ENCODE measurements around the gene CCDC106.
A peak's percentile ranks its signal among the peaks of the same experiment; 100 is the strongest.

The CCDC106 gene

DNA sequence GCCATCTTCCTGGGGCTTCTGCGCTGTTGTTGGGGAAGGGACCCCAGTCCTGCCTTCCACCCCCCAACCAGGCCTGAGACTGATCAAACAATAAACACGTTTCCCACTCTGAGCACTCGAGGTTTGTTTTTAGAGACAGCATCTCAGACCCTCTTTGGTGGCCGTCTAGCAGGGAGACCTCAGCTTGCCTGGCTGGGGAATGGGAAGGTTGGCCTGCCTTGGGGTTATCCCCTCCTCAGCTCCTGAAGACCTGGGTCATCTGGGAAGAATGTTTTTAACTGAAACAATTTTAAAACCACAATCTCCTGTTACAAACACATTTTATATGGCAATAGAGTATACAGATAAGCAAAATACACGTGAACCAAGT lies 2.5 kb upstream of the CCDC106 start (continued):
- no peak for TF ChIP-seq REPIN1 (tag by site-specific recombination; IDR thresholded peaks at IDR 0.05; ENCODE audit: low read depth)

- Histone ChIP-seq H3K4me1 (ENCODE audit: control insufficient read depth, insufficient read depth, low read length) (peaks cover 21% of the 10 kb centered on the region), H3K4me3 (ENCODE audit: low read depth, low read length) (peak overlapping the region; percentile 96), H3K9me3 (ENCODE audit: control insufficient read depth, insufficient read depth, low read depth, low read length) (no peaks in the 10 kb centered on the region), H3K36me3 (ENCODE audit: control insufficient read depth in 2 of 2, insufficient read depth in 1 of 2, low read length in 2 of 2) (peaks cover 12 to 40% of the 10 kb centered on the region in 2 experiments; a peak in 2 of 3 replicates), H3K27ac (ENCODE audit: extremely low read depth, low read depth, low read length) (peak overlapping the region; percentile 93)
- ChIA-PET POLR2A (interaction anchor here (0.5 to 3.3 kb wide), 14 partner anchors 7 to 485 kb away, joined by 3 to 16 read pairs (median 6); partner anchors contain the start of genes FIZ1, PPP6R1, U2AF2 and UBE2S), CTCF (interaction anchor here (0.5 to 3.0 kb wide), 12 partner anchors 8 to 186 kb away, joined by 3 to 37 read pairs (median 4); partner anchors contain the start of gene ISOC2)
- TF ChIP-seq ZBTB44 (tag by site-specific recombination; IDR thresholded peaks at IDR 0.05) (no peak), ZNF366 (tag by site-specific recombination; conservative IDR thresholded peaks at IDR 0.05) (0 out of 2 replicates have a peak, but pooled peaks have one; percentile 20), ZNF341 (tag by site-specific recombination; IDR thresholded peaks at IDR 0.05; ENCODE audit: low read depth) (peak; percentile 84), PRDM10 (tag by site-specific recombination; IDR thresholded peaks at IDR 0.05) (peak; percentile 81), ZNF211 (tag by site-specific recombination; IDR thresholded peaks at IDR 0.05; ENCODE audit: low read depth) (no peak), ZBTB17 (tag by site-specific recombination; IDR thresholded peaks at IDR 0.05) (peak; percentile 48; the same call in 1 of the 2 replicates), AEBP2 (tag by site-specific recombination; IDR thresholded peaks at IDR 0.05; ENCODE audit: borderline replicate concordance) (no peak)
Measured at GRCh38 chr19:55646889-55647731, 902 bp upstream of the CCDC106 start.

- H3K9me3 ChIP-seq (ENCODE audit: control insufficient read depth, insufficient read depth, low read depth, low read length), result no peaks in the 10 kb centered on the region
- POLR2A ChIA-PET, result interaction anchor here (1.5 kb wide), 1 partner anchor 23 kb away, joined by 3 read pairs; no protein-coding TSS in a partner anchor
- CTCF ChIA-PET, result interaction anchor here (0.7 to 2.1 kb wide), 7 partner anchors 10 to 1221 kb away, joined by 3 to 7 read pairs (median 4); partner anchors contain the start of gene ZNF784
- H3K27ac ChIP-seq (ENCODE audit: extremely low read depth, low read depth, low read length), result peak overlapping the region; percentile 93
- peaks cover 12% of the 10 kb centered on the region for H3K4me1 ChIP-seq (ENCODE audit: control insufficient read depth, insufficient read depth, low read length)
- H3K36me3 ChIP-seq (ENCODE audit: control insufficient read depth in 2 of 2, insufficient read depth in 1 of 2, low read length in 2 of 2), result peaks cover 12 to 45% of the 10 kb centered on the region in 2 experiments; a peak in 2 of 3 replicates
- H3K4me3 ChIP-seq (ENCODE audit: low read depth, low read length), result peak overlapping the region; percentile 96
- TF ChIP-seq, protein P1, sequence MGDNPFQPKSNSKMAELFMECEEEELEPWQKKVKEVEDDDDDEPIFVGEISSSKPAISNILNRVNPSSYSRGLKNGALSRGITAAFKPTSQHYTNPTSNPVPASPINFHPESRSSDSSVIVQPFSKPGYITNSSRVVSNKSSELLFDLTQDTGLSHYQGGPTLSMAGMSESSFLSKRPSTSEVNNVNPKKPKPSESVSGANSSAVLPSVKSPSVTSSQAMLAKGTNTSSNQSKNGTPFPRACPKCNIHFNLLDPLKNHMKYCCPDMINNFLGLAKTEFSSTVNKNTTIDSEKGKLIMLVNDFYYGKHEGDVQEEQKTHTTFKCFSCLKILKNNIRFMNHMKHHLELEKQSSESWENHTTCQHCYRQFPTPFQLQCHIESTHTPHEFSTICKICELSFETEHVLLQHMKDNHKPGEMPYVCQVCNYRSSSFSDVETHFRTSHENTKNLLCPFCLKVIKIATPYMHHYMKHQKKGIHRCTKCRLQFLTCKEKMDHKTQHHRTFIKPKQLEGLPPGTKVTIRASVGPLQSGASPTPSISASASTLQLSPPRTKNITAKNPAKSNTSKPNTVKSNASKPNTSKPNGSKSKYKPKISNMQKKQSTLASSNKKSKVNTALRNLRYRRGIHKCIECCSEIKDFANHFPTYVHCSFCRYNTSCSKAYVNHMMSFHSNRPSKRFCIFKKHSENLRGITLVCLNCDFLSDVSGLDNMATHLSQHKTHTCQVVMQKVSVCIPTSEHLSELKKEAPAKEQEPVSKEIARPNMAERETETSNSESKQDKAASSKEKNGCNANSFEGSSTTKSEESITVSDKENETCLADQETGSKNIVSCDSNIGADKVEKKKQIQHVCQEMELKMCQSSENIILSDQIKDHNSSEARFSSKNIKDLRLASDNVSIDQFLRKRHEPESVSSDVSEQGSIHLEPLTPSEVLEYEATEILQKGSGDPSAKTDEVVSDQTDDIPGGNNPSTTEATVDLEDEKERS (tag by site-specific recombination; IDR thresholded peaks at IDR 0.05), result no peak
- TF ChIP-seq ZNF214 (tag by site-specific recombination; IDR thresholded peaks at IDR 0.05; ENCODE audit: borderline replicate concordance), result no peak
- TF ChIP-seq ZNF514 (tag by site-specific recombination; IDR thresholded peaks at IDR 0.05), result no peak
- TF ChIP-seq PBX3 (CRISPR knock-in tag; IDR thresholded peaks at IDR 0.05), result no peak
- no peak for TF ChIP-seq PRDM10 (tag by site-specific recombination; IDR thresholded peaks at IDR 0.05)
- peak; percentile 22; the same call in 1 of the 2 replicates for TF ChIP-seq GLIS2 (tag by site-specific recombination; IDR thresholded peaks at IDR 0.05)
Measured at GRCh38 chr19:55648585-55649267, 714 bp downstream of the CCDC106 start.
